OCI-LY1 (cell line): ENCODE results near the gene GNAQ.

Experiments used
- H2AFZ ChIP-seq: fragments of 200-600 bp; sonication (generic), shearing (Covaris generic); 2 replicates; pipeline ENCODE4 v1.6.0; 2014; ENCODE audit warnings: antibody characterized with exemption, mild to moderate bottlenecking, low read length
- H3F3A ChIP-seq: fragments of 200-600 bp; sonication (generic), shearing (Covaris generic); 2 replicates; pipeline ENCODE4 v1.6.0; 2014; ENCODE audit warnings: mild to moderate bottlenecking, antibody characterized with exemption, low read length, moderate library complexity; ENCODE audit not compliant: insufficient read depth
- H3K27ac ChIP-seq: fragments of 200-600 bp; sonication (generic); 2 replicates; pipeline ENCODE4 v1.5.1; 2014; ENCODE audit warnings: low read length, mixed run types, mild to moderate bottlenecking, low read depth; ENCODE audit not compliant: poor library complexity, severe bottlenecking
- H3K27me3 ChIP-seq: fragments of 200-600 bp; sonication (generic); 2 replicates; pipeline ENCODE4 v1.6.0; 2014; ENCODE audit warnings: antibody characterized with exemption, mild to moderate bottlenecking, low read length, moderate library complexity; ENCODE audit not compliant: insufficient read depth
- H3K36me3 ChIP-seq: fragments of 200-600 bp; sonication (generic); 2 replicates; pipeline ENCODE4 v1.6.1; 2014; ENCODE audit warnings: mild to moderate bottlenecking, antibody characterized with exemption, low read length, moderate library complexity, mixed read lengths; ENCODE audit not compliant: insufficient read depth
- H3K4me1 ChIP-seq: fragments of 200-600 bp; sonication (generic); 2 replicates; pipeline ENCODE4 v1.5.1; 2014; ENCODE audit warnings: mild to moderate bottlenecking, low read length, moderate library complexity; ENCODE audit not compliant: insufficient read depth, severe bottlenecking
- H3K4me2 ChIP-seq: fragments of 200-600 bp; sonication (generic), shearing (Covaris generic); 2 replicates; pipeline ENCODE4 v1.6.1; 2014; ENCODE audit warnings: low read length
- H3K4me3 ChIP-seq: fragments of 200-600 bp; sonication (generic); 2 replicates; pipeline ENCODE4 v1.5.1; 2014; ENCODE audit warnings: low read length, low read depth, mild to moderate bottlenecking, mixed read lengths; ENCODE audit not compliant: poor library complexity, severe bottlenecking
- H3K79me2 ChIP-seq: fragments of 200-600 bp; shearing (Covaris generic); 2 replicates; pipeline ENCODE4 v1.6.1; 2016; ENCODE audit warnings: mixed run types, low read length, mixed read lengths; ENCODE audit not compliant: insufficient read depth
- H3K9ac ChIP-seq: fragments of 200-600 bp; sonication (generic), shearing (Covaris generic); 2 replicates; pipeline ENCODE4 v1.6.1; 2014; ENCODE audit warnings: mild to moderate bottlenecking, low read length, mixed read lengths
- H3K9me2 ChIP-seq: fragments of 200-600 bp; sonication (generic), shearing (Covaris generic); 2 replicates; pipeline ENCODE4 v1.6.1; 2014; ENCODE audit warnings: low read depth, mild to moderate bottlenecking, low read length, mixed read lengths
- H3K9me3 ChIP-seq: fragments of 200-600 bp; shearing (Covaris generic); 2 replicates; pipeline ENCODE4 v1.6.1; 2014; ENCODE audit warnings: low read length, mixed read lengths
- H4K20me1 ChIP-seq: fragments of 200-600 bp; sonication (generic), shearing (Covaris generic); 2 replicates; pipeline ENCODE4 v1.6.0; 2016; ENCODE audit warnings: mild to moderate bottlenecking, low read length; ENCODE audit not compliant: insufficient read depth
- CTCF ChIP-seq: fragments of 200-600 bp; sonication (generic), shearing (Covaris generic); IDR thresholded peaks from 2 replicates; pipeline ENCODE4 v1.5.1; 2017; ENCODE audit warnings: mild to moderate bottlenecking, antibody characterized with exemption, low read length, moderate library complexity, mixed read lengths
- EZH2 ChIP-seq: fragments of 200-600 bp; sonication (generic), shearing (Covaris generic); IDR thresholded peaks from 2 replicates; pipeline ENCODE4 v1.8.0; 2017; ENCODE audit warnings: borderline replicate concordance, mixed run types, mild to moderate bottlenecking, antibody characterized with exemption, low read length, moderate library complexity, mixed read lengths

Gene GNAQ

GRCh38 chr9:77956555-77956954 is 75.1 kb downstream of the GNAQ start:
- TF ChIP-seq EZH2 (no peak), CTCF (no peak)
- Histone ChIP-seq H4K20me1 (no peaks in the 10 kb centered on the region), H2AFZ (no peak overlapping the region), H3K9ac (no peak overlapping the region), H3K79me2 (no peaks in the 10 kb centered on the region), H3K9me2 (no peaks in the 10 kb centered on the region), H3K4me3 (no peak overlapping the region), H3K36me3 (no peaks in the 10 kb centered on the region), H3K4me1 (no peaks in the 10 kb centered on the region), H3K9me3 (no peaks in the 10 kb centered on the region), H3K27me3 (no peaks in the 10 kb centered on the region), H3F3A (no peaks in the 10 kb centered on the region), H3K27ac (no peak overlapping the region), H3K4me2 (no peak overlapping the region)

GRCh38 chr9:77954666-77955015 is 77.0 kb downstream of the GNAQ start:
- no peak overlapping the region for H3K4me2 ChIP-seq
- H3K36me3 ChIP-seq, result no peaks in the 10 kb centered on the region
- no peak overlapping the region for H3K9ac ChIP-seq
- H3K9me3 ChIP-seq, result no peaks in the 10 kb centered on the region
- H2AFZ ChIP-seq, result no peak overlapping the region
- no peaks in the 10 kb centered on the region for H3K27me3 ChIP-seq
- no peak for TF ChIP-seq EZH2
- TF ChIP-seq CTCF, result no peak
- no peak overlapping the region for H3K27ac ChIP-seq
- no peaks in the 10 kb centered on the region for H3K79me2 ChIP-seq
- no peaks in the 10 kb centered on the region for H4K20me1 ChIP-seq
- no peaks in the 10 kb centered on the region for H3K4me1 ChIP-seq
- no peaks in the 10 kb centered on the region for H3F3A ChIP-seq
- H3K9me2 ChIP-seq, result no peaks in the 10 kb centered on the region
- H3K4me3 ChIP-seq, result no peak overlapping the region

DNA sequence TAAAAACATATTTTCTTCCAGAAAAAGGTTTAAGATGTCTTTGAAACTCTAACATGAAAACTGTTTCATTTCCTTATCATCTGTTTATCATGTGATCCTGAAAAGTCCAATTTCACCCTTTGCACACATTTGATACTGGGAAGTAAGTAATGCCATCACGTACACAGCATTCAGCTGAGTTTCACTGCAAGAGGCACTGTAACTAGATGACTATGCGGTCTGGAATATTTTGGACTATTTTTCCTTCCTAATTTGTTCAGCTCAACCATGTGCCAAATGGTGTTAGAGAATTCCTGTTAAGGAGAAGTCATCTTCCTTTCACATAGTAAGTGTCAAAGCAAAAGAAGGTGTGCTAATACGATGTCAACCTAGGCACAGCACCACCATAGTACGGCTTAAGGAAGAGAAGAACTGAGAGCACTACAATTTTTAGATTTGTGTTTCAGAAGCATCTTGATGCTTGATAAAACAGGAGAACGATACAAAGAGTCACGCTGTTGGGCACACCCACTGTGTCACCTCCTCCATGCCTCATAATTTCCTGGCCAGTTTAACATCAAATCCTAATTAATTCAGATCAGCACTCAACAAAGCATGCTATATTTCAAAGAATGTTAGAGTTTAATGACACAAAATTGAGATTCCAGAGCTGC is 77.5 kb downstream of the GNAQ start:
- no peaks in the 10 kb centered on the region for H3K36me3 ChIP-seq
- H4K20me1 ChIP-seq, result no peaks in the 10 kb centered on the region
- no peak overlapping the region for H2AFZ ChIP-seq
- no peaks in the 10 kb centered on the region for H3K9me3 ChIP-seq
- no peak overlapping the region for H3K27ac ChIP-seq
- no peaks in the 10 kb centered on the region for H3K79me2 ChIP-seq
- no peak overlapping the region for H3K4me2 ChIP-seq
- no peaks in the 10 kb centered on the region for H3K9me2 ChIP-seq
- H3F3A ChIP-seq, result no peaks in the 10 kb centered on the region
- no peak overlapping the region for H3K4me3 ChIP-seq
- TF ChIP-seq CTCF (no peak), EZH2 (no peak)
- H3K27me3 ChIP-seq, result no peaks in the 10 kb centered on the region
- no peak overlapping the region for H3K9ac ChIP-seq
- H3K4me1 ChIP-seq, result no peaks in the 10 kb centered on the region
